ENCODE data around the gene ADGRL3. TPM values are rescaled to one million over a fixed set of nuclear protein-coding genes. Genes with fewer than 3 reads are reported as not detected.
A peak's percentile ranks its signal among the peaks of the same experiment; 100 is the strongest.

ADGRL3 gene
- total and polyA plus RNA-seq, 4 donors = 0.39 to 59.9 (median 2.9) TPM

DNA sequence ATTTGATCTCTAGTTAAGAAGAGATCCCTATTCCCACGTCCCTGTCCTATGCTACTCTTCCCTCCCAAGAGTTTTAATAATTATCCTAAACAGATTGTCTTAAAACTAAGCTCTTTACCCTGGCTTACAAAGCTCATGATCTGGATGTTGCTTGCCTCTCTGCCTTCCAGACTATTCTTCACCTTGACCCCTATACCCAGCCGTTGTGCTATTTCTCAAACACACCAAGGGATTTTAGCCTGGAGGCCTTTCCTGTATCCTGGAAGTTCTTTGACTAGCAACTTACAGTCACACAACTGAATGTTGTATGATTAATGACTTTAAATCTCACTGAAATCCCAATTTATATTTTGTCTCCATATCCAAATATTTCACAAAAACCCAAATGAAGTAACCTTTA is 314.9 kb downstream of the ADGRL3 start:
- no peaks in the 10 kb centered on the region for H3K36me3 ChIP-seq (ENCODE audit: control insufficient read depth in 4 of 4, insufficient read depth in 4 of 4, low read length in 4 of 4)
- ATAC-seq (ENCODE audit: insufficient read depth, low FRiP score) = no peak
- no peak overlapping the region for H3K4me3 ChIP-seq
- H3K27me3 ChIP-seq (ENCODE audit: control insufficient read depth in 3 of 3, insufficient read depth in 3 of 3, low read length in 2 of 3) = no peaks in the 10 kb centered on the region
- WGBS, 2 donors = 63 to 88% methylated on average over 2 of the region's 2 CpGs
- H3K4me1 ChIP-seq (ENCODE audit: control insufficient read depth in 5 of 5, insufficient read depth in 5 of 5, low read length in 5 of 5) = peaks cover 0 to 6% (median 0%) of the 10 kb centered on the region in 5 donors
- H3K9me3 ChIP-seq (ENCODE audit: control insufficient read depth in 4 of 4, insufficient read depth in 3 of 4, low read length in 3 of 4) = no peaks in the 10 kb centered on the region
- no peak overlapping the region for H3K9ac ChIP-seq (ENCODE audit: insufficient read depth in 1 of 2, low read length in 2 of 2)
- TF ChIP-seq, protein P1, sequence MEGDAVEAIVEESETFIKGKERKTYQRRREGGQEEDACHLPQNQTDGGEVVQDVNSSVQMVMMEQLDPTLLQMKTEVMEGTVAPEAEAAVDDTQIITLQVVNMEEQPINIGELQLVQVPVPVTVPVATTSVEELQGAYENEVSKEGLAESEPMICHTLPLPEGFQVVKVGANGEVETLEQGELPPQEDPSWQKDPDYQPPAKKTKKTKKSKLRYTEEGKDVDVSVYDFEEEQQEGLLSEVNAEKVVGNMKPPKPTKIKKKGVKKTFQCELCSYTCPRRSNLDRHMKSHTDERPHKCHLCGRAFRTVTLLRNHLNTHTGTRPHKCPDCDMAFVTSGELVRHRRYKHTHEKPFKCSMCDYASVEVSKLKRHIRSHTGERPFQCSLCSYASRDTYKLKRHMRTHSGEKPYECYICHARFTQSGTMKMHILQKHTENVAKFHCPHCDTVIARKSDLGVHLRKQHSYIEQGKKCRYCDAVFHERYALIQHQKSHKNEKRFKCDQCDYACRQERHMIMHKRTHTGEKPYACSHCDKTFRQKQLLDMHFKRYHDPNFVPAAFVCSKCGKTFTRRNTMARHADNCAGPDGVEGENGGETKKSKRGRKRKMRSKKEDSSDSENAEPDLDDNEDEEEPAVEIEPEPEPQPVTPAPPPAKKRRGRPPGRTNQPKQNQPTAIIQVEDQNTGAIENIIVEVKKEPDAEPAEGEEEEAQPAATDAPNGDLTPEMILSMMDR (IDR thresholded peaks at IDR 0.05; ENCODE audit: control extremely low read depth, extremely low read depth) = no peak
- no peak overlapping the region for H3K27ac ChIP-seq (ENCODE audit: low read depth in 1 of 2, low read length in 1 of 2)
- no peak for DNase-seq

DNA sequence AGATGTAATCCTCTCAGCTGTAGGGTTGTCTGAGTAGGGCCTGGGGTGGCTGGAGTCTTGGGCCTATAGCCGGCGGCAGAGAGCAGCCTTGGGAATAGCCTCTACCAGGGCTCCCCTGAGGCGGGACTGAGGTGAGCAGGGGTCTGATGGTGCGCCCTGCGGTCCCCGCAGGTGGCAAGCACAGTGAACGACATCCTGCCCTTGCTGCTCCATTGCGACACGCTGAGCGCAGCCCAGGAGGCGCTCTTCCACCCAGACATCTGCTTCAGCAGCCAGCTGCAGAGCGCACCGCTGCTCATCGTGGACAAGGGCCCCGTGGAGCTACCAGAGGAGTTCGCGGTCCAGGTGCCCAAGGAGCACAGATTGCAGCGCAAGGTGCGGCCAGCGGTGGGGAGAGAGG is 317.0 kb downstream of the ADGRL3 start:
- Histone ChIP-seq H3K27me3 (ENCODE audit: control insufficient read depth in 3 of 3, insufficient read depth in 3 of 3, low read length in 2 of 3) (no peaks in the 10 kb centered on the region), H3K27ac (ENCODE audit: low read depth in 1 of 2, low read length in 1 of 2) (no peak overlapping the region), H3K4me1 (ENCODE audit: control insufficient read depth in 5 of 5, insufficient read depth in 5 of 5, low read length in 5 of 5) (peaks cover 0 to 10% (median 5%) of the 10 kb centered on the region in 5 donors), H3K9me3 (ENCODE audit: control insufficient read depth in 4 of 4, insufficient read depth in 3 of 4, low read length in 3 of 4) (no peaks in the 10 kb centered on the region), H3K36me3 (ENCODE audit: control insufficient read depth in 4 of 4, insufficient read depth in 4 of 4, low read length in 4 of 4) (no peaks in the 10 kb centered on the region), H3K9ac (ENCODE audit: insufficient read depth in 1 of 2, low read length in 2 of 2) (no peak overlapping the region), H3K4me3 (no peak overlapping the region)
- 32 to 63% methylated on average over 20 of the region's 20 CpGs for whole genome bisulfite sequencing, 2 donors
- no peak for ATAC-seq (ENCODE audit: insufficient read depth, low FRiP score)
- DNase-seq = no peak
- TF ChIP-seq, protein P1 (IDR thresholded peaks at IDR 0.05; ENCODE audit: control extremely low read depth, extremely low read depth) = no peak

DNA sequence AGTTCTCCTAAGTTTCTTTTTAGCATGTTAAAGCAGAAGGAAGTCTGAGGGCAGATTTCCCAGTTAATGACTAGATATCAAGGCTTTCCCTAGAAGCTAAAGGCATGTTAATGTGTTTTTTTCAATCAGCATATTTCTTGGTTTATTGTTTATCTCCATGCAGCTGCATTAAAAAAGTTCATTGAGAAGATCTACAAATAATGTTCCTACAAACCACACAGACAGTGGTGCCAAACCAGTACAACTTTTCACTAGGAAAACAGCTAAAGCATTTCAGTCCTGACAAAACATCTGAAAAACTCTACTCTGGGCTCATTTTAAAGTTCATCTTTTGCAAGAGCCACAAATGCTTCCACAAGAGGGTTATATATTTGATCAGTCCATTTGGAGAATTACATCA is 320.0 kb downstream of the ADGRL3 start:
- H3K4me3 ChIP-seq = no peak overlapping the region
- H3K4me1 ChIP-seq (ENCODE audit: control insufficient read depth in 5 of 5, insufficient read depth in 5 of 5, low read length in 5 of 5) = peaks cover 0 to 10% (median 5%) of the 10 kb centered on the region in 5 donors
- no peak overlapping the region for H3K27ac ChIP-seq (ENCODE audit: low read depth in 1 of 2, low read length in 1 of 2)
- H3K27me3 ChIP-seq (ENCODE audit: control insufficient read depth in 3 of 3, insufficient read depth in 3 of 3, low read length in 2 of 3) = no peaks in the 10 kb centered on the region
- no peaks in the 10 kb centered on the region for H3K36me3 ChIP-seq (ENCODE audit: control insufficient read depth in 4 of 4, insufficient read depth in 4 of 4, low read length in 4 of 4)
- DNase-seq = peak in 2 of 3 donors; percentile 68 to 69
- H3K9ac ChIP-seq (ENCODE audit: insufficient read depth in 1 of 2, low read length in 2 of 2) = no peak overlapping the region
- no peak for ATAC-seq (ENCODE audit: insufficient read depth, low FRiP score)
- TF ChIP-seq, protein P1 (IDR thresholded peaks at IDR 0.05; ENCODE audit: control extremely low read depth, extremely low read depth) = no peak
- no peaks in the 10 kb centered on the region for H3K9me3 ChIP-seq (ENCODE audit: control insufficient read depth in 4 of 4, insufficient read depth in 3 of 4, low read length in 3 of 4)

DNA sequence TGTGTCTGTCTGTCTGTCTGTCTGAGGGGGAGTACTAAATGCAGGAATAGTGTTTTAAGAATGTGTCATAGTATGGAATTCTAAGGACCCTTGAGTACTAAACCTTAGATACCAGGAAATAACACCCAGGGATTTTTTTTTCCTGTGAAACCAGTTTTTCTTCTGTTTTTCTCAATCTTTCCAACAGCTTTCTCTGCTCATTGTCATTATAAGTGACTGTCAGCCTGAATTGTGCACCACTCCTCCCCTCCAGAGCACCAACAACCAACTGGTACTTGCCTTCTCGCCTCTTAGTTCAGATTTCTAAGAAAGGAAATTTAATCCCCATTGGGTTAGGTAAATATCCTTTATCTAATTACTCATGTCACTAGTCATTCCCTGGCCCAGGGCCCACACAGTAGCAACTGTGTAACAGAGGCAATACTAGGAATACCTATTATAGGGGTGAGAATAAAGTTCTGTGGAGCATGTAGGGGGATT is 320.6 kb downstream of the ADGRL3 start:
- H3K27me3 ChIP-seq (ENCODE audit: control insufficient read depth in 3 of 3, insufficient read depth in 3 of 3, low read length in 2 of 3) = no peaks in the 10 kb centered on the region
- H3K9ac ChIP-seq (ENCODE audit: insufficient read depth in 1 of 2, low read length in 2 of 2) = no peak overlapping the region
- H3K4me1 ChIP-seq (ENCODE audit: control insufficient read depth in 5 of 5, insufficient read depth in 5 of 5, low read length in 5 of 5) = peaks cover 0 to 10% (median 5%) of the 10 kb centered on the region in 5 donors
- no peaks in the 10 kb centered on the region for H3K36me3 ChIP-seq (ENCODE audit: control insufficient read depth in 4 of 4, insufficient read depth in 4 of 4, low read length in 4 of 4)
- no peaks in the 10 kb centered on the region for H3K9me3 ChIP-seq (ENCODE audit: control insufficient read depth in 4 of 4, insufficient read depth in 3 of 4, low read length in 3 of 4)
- DNase-seq = peak; percentile 19 to 60 (median 42)
- H3K4me3 ChIP-seq = no peak overlapping the region
- WGBS, 2 donors = 63 to 85% methylated on average over 1 of the region's 1 CpG
- H3K27ac ChIP-seq (ENCODE audit: low read depth in 1 of 2, low read length in 1 of 2) = no peak overlapping the region
- TF ChIP-seq, protein P1 (IDR thresholded peaks at IDR 0.05; ENCODE audit: control extremely low read depth, extremely low read depth) = no peak
- no peak for ATAC-seq (ENCODE audit: insufficient read depth, low FRiP score)
